Keratinocyte (primary cell): ENCODE measurements around the gene DNALI1.

Experiments used
- EZH2 ChIP-seq: IDR thresholded peaks from one replicate; pipeline ENCODE4 v1.6.1; 2012; ENCODE audit warnings: inconsistent platforms, mild to moderate bottlenecking, low read length, moderate library complexity
- TF ChIP-seq, protein P1 (sequence below), 3 experiments: IDR thresholded peaks in 1 of 3; conservative IDR thresholded peaks in 1 of 3; optimal IDR thresholded peaks in 1 of 3; 2 replicates in 2 of 3; 3 replicates in 1 of 3; pipeline versions ENCODE3 to v1.5.1; 2011; ENCODE audit warnings: low read length in 3 of 3, mild to moderate bottlenecking in 3 of 3, moderate library complexity in 2 of 3, control low read depth in 1 of 3, inconsistent platforms in 1 of 3; ENCODE audit not compliant: insufficient read depth in 2 of 3; ENCODE audit errors: extremely low read depth in 1 of 3

DNA sequence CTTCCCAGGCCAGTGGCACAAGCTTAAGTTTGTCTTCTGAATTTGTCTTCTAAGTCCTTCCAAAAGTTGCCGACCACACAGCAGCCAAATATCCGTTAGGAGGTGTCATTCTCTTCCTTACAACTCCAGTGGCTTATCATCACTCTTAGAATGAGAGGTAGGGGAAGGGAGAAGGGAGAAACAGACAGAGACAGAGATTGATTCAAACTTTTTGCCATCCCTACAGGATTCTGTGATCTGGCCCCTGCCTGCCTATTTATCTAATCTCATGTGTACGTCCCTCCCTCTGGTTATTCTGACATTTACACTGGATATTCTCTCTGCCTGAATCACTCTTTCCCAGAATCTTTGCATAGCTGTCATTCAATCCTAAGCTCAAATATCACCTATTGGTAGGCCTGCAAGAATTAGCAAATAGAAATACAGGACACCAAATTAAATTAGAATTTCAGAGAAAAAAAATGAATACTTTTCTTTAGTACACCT is 39.5 kb downstream of the DNALI1 start:
- TF ChIP-seq, protein P1, sequence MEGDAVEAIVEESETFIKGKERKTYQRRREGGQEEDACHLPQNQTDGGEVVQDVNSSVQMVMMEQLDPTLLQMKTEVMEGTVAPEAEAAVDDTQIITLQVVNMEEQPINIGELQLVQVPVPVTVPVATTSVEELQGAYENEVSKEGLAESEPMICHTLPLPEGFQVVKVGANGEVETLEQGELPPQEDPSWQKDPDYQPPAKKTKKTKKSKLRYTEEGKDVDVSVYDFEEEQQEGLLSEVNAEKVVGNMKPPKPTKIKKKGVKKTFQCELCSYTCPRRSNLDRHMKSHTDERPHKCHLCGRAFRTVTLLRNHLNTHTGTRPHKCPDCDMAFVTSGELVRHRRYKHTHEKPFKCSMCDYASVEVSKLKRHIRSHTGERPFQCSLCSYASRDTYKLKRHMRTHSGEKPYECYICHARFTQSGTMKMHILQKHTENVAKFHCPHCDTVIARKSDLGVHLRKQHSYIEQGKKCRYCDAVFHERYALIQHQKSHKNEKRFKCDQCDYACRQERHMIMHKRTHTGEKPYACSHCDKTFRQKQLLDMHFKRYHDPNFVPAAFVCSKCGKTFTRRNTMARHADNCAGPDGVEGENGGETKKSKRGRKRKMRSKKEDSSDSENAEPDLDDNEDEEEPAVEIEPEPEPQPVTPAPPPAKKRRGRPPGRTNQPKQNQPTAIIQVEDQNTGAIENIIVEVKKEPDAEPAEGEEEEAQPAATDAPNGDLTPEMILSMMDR (optimal IDR thresholded peaks at IDR 0.05 in 1 of 3, IDR thresholded peaks at IDR 0.05 in 1 of 3, conservative IDR thresholded peaks at IDR 0.05 in 1 of 3; ENCODE audit: extremely low read depth in 1 of 3, insufficient read depth in 2 of 3, low read length in 3 of 3): no peak
- TF ChIP-seq EZH2: no peak
